Stomach smooth muscle (tissue), 2 donors: ENCODE results near the gene TXNDC11.

Source experiments
- H3K27ac ChIP-seq: one replicate; pipeline ENCODE4 v1.7.0; 2013; ENCODE audit warnings: mild to moderate bottlenecking, low read length, inconsistent platforms
- H3K27me3 ChIP-seq, 2 donors: one replicate each; pipeline ENCODE4 v1.7.0; 2013; ENCODE audit warnings: low read length in 2 of 2; ENCODE audit not compliant: insufficient read depth in 2 of 2, control insufficient read depth in 1 of 2
- H3K36me3 ChIP-seq, 2 donors: one replicate each; pipeline ENCODE4 v1.7.0; 2013; ENCODE audit warnings: low read length in 2 of 2; ENCODE audit not compliant: control insufficient read depth in 2 of 2, insufficient read depth in 2 of 2
- H3K4me1 ChIP-seq: one replicate; pipeline ENCODE4 v1.7.0; 2013; ENCODE audit warnings: low read length; ENCODE audit not compliant: control insufficient read depth, insufficient read depth
- H3K4me3 ChIP-seq, 2 donors: one replicate each; pipeline ENCODE4 v1.7.0; 2013; ENCODE audit warnings: low read length in 2 of 2
- H3K9ac ChIP-seq, 2 donors: one replicate each; pipeline ENCODE4 v1.7.0; 2013; ENCODE audit warnings: low read length in 2 of 2, mild to moderate bottlenecking in 1 of 2
- H3K9me3 ChIP-seq, 2 donors: one replicate each; pipeline ENCODE4 v1.7.0; 2013; ENCODE audit warnings: low read length in 2 of 2; ENCODE audit not compliant: control insufficient read depth in 2 of 2
- donor health status: healthy.
- donor health status: Pancreatic carcinoma.

Gene TXNDC11

DNA sequence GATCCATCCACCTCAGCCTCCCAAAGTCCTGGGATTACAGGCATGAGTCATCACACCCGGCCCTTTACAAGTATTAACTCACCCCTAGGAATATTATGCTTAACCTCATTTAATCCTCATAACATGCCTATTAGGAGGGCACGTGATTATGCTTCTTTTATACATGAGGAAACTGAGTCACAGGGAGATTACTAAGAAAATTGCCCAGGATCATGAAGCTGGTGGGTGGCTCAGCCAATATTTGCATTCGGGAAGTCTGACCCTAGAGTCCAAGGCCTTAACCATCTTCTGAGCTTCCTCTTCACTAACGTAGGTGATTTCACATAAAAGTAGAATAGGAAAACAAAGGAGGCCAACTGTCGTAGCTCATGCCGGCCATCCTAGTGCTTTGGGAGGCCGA lies 93.4 kb downstream of the TXNDC11 start:
- Histone ChIP-seq H3K9me3 (no peaks in the 10 kb centered on the region), H3K4me3 (no peak overlapping the region), H3K36me3 (no peaks in the 10 kb centered on the region), H3K27me3 (no peaks in the 10 kb centered on the region), H3K27ac (no peak overlapping the region), H3K9ac (no peak overlapping the region), H3K4me1 (no peaks in the 10 kb centered on the region)

GRCh38 chr16:11642765-11643116 lies 99.9 kb downstream of the TXNDC11 start:
- Histone ChIP-seq H3K4me3 (no peak overlapping the region), H3K27me3 (no peaks in the 10 kb centered on the region), H3K27ac (no peak overlapping the region), H3K9me3 (no peaks in the 10 kb centered on the region), H3K36me3 (no peaks in the 10 kb centered on the region), H3K9ac (no peak overlapping the region), H3K4me1 (peaks cover 13% of the 10 kb centered on the region)

DNA sequence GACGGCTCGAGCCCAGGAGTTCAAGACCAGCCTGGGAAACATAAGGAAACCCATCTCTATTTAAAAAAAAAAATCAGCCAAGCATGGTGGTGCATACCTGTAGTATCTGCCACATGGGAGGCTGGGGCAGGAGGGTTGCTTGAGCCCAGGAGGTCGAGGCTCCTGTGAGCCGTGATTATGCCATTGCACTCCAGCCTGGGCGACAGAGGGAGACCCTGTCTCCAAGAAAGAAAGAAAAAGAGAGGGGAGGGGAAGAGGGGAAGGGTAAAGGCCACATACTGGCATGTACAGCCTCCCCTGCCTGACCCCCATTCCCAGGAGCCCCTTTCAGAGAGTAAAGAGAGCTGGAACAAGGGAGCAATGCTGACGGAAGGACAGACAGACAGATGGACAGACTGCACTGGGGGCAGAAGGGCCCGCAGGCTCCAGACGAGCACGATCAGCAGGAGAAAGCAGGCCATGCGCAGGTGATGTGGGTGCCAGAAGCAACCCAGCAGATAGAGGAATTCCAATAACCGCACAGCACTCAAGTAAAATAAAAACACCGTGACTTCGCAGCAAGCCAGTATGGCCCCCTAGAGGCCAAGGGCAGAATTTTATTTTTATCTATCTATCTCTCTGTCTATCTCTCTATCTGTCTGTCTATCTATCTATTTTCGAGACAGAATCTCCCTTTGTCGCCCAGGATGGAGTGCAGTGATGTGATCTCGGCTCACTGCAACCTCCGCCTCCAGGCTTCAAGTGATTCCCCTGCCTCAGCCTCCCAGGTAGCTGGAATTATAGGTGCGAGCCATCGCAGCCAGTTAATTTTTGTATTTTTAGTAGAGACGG lies 101.5 kb downstream of the TXNDC11 start:
- H3K9ac ChIP-seq, result peak overlapping the region; percentile 29 to 53

GRCh38 chr16:11639925-11640899 lies 102.4 kb downstream of the TXNDC11 start:
- Histone ChIP-seq H3K4me3 (peak overlapping the region in 1 of 2 donors; percentile 47), H3K36me3 (no peaks in the 10 kb centered on the region), H3K9ac (peak overlapping the region; percentile 47 to 53), H3K27ac (peak overlapping the region; percentile 73), H3K27me3 (no peaks in the 10 kb centered on the region), H3K9me3 (no peaks in the 10 kb centered on the region), H3K4me1 (peaks cover 13% of the 10 kb centered on the region)

More for the DNA sequence above, 101.5 kb downstream of the TXNDC11 start:
- H3K9me3 ChIP-seq, result no peaks in the 10 kb centered on the region
- H3K27me3 ChIP-seq, result no peaks in the 10 kb centered on the region
- peaks cover 13% of the 10 kb centered on the region for H3K4me1 ChIP-seq
- peak overlapping the region in 1 of 2 donors; percentile 15 for H3K4me3 ChIP-seq
- H3K36me3 ChIP-seq, result no peaks in the 10 kb centered on the region
- peak overlapping the region; percentile 73 for H3K27ac ChIP-seq

- Histone ChIP-seq H3K27me3 (no peaks in the 10 kb centered on the region), H3K27ac (no peak overlapping the region), H3K9ac (no peak overlapping the region), H3K4me1 (peaks cover 13% of the 10 kb centered on the region), H3K36me3 (no peaks in the 10 kb centered on the region), H3K4me3 (no peak overlapping the region), H3K9me3 (no peaks in the 10 kb centered on the region)
Observed at GRCh38 chr16:11639008-11639562, 103.6 kb downstream of the TXNDC11 start.

DNA sequence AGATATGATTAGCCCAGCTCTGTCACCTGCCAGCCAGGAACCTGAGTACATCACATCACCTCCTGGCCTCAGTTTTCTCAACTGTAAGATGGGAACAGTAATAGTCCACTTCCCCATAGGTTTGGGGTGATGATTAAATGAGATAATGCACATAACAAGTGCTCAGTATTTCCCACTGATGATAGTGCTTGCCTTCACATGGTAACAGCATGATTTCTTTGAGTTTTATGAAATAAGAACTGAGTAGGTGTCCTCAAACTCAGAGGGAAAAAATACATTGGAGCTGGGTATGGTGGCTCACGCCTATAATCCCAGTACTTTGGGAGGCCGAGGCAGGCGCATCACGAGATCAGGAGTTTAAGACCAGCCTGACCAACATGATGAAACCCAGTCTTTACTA lies 104.5 kb downstream of the TXNDC11 start:
- Histone ChIP-seq H3K9ac (no peak overlapping the region), H3K4me3 (no peak overlapping the region), H3K27me3 (no peaks in the 10 kb centered on the region), H3K27ac (no peak overlapping the region), H3K9me3 (no peaks in the 10 kb centered on the region), H3K4me1 (peaks cover 19% of the 10 kb centered on the region), H3K36me3 (no peaks in the 10 kb centered on the region)

- Histone ChIP-seq H3K27me3 (no peaks in the 10 kb centered on the region), H3K36me3 (no peaks in the 10 kb centered on the region), H3K9ac (no peak overlapping the region), H3K27ac (no peak overlapping the region), H3K4me3 (no peak overlapping the region), H3K4me1 (peaks cover 27% of the 10 kb centered on the region), H3K9me3 (no peaks in the 10 kb centered on the region)
Observed at GRCh38 chr16:11637320-11637719, 105.3 kb downstream of the TXNDC11 start.

DNA sequence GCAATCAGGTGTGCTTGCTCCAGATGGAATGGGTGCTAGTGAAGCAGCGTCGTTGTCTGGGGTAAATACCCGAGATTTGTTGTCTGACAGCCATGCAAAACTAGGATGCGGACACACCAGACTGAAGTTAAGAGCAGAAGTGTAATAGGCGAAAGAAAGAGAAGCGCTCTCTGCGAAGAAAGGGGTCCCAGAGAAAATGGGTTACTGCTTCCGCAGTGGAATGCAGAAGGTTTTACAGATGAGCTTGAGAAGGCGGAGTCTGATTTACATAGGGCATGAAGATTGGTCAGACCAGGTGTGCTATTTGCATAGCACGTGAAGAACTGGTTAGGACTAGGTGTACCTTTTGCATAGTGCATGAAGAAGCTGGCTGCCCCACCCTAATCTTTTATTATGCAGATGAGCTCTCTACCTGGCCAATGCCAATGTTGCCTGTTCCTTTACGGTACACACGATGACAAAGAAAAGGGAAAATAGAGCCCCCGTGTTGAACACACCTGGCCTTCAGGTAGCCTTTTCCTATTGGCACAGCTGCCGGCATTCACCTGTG lies 106.4 kb downstream of the TXNDC11 start:
- peaks cover 25% of the 10 kb centered on the region for H3K4me1 ChIP-seq
- no peaks in the 10 kb centered on the region for H3K27me3 ChIP-seq
- H3K4me3 ChIP-seq, result no peak overlapping the region
- H3K27ac ChIP-seq, result no peak overlapping the region
- H3K9ac ChIP-seq, result no peak overlapping the region
- no peaks in the 10 kb centered on the region for H3K9me3 ChIP-seq
- H3K36me3 ChIP-seq, result no peaks in the 10 kb centered on the region

- Histone ChIP-seq H3K9me3 (no peaks in the 10 kb centered on the region), H3K36me3 (no peaks in the 10 kb centered on the region), H3K4me3 (no peak overlapping the region), H3K9ac (no peak overlapping the region), H3K27ac (no peak overlapping the region), H3K27me3 (no peaks in the 10 kb centered on the region), H3K4me1 (peaks cover 20% of the 10 kb centered on the region)
Observed at GRCh38 chr16:11635679-11636171, 106.9 kb downstream of the TXNDC11 start.

DNA sequence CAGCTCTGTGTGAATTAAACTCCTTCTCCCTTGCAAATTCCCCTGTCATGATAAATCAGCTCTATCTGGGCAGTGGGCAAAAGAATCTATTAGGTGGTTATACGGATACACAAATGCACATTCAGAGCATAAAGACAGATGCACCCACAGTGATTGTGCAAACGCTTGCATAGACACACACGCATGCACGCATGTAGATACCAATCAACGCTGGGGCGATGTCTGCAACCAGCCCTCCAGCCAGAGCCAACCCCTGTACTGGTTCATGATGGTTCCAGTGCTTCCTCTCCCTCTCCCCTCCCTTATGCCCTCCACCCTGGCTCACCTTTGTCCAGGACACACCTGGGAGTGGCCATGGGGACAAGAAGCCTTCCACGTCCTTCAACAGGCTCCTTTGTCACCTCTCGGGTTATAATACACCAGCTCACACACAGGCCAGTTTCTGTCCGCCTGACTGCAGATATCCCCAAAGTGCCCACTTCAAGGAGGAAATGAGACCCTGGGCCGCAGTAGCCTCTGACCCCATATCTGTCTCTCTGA lies 107.5 kb downstream of the TXNDC11 start:
- Histone ChIP-seq H3K9me3 (no peaks in the 10 kb centered on the region), H3K4me3 (no peak overlapping the region), H3K27me3 (no peaks in the 10 kb centered on the region), H3K4me1 (peaks cover 15% of the 10 kb centered on the region), H3K36me3 (no peaks in the 10 kb centered on the region), H3K9ac (no peak overlapping the region), H3K27ac (no peak overlapping the region)
